H1 (cell line): ENCODE data around the gene BABAM2. TPM values are rescaled to one million over a fixed set of nuclear protein-coding genes. Genes with fewer than 3 reads are reported as not detected.

ENCODE experiments used
- NANOG ChIP-seq: IDR thresholded peaks from 2 replicates; pipeline ENCODE4 v1.6.1; 2011; ENCODE audit warnings: low read length, low read depth, mild to moderate bottlenecking, inconsistent platforms; ENCODE audit not compliant: insufficient read depth, poor library complexity, severe bottlenecking
- polyA plus RNA-seq, 7 experiments: library from polyadenylated mRNA; depleted of rRNA in 3 of 7; stranded (reverse) in 5 of 7; unstranded in 2 of 7; fragments of >200 nt in 5 of 7; fragments of 200-250 nt in 2 of 7; gene quantifications; 1 replicate in 5 of 7; 2 replicates in 1 of 7; 4 replicates in 1 of 7; pipeline versions ENCODE4 v1.2.1 to v1.2.3, GENCODE V29; 2011 to 2013; ENCODE audit warnings: missing spikeins in 2 of 7, mixed read lengths in 2 of 7
- total RNA-seq: library from RNA; stranded (reverse); fragmentation: NEBNext Ultra II Directional; extraction: Animal tissue kit (Norgen Biotek cat#: 25700); gene quantifications from 2 replicates; pipeline ENCODE4 v1.2.1, GENCODE V29; 2021
- TF ChIP-seq, protein P1 (sequence below): fragments of 300-600 bp; sonication (generic); IDR thresholded peaks from 2 replicates; pipeline ENCODE4 v1.7.1; 2012; ENCODE audit warnings: low read length, moderate library complexity, mild to moderate bottlenecking, inconsistent platforms; ENCODE audit not compliant: insufficient replicate concordance

BABAM2 gene
- total and polyA plus RNA-seq, 2 of the 8 experiments (the other 6 are each of a cell fraction or from before 2014, with no cell fraction given) = 15.8 to 20.9 TPM

DNA sequence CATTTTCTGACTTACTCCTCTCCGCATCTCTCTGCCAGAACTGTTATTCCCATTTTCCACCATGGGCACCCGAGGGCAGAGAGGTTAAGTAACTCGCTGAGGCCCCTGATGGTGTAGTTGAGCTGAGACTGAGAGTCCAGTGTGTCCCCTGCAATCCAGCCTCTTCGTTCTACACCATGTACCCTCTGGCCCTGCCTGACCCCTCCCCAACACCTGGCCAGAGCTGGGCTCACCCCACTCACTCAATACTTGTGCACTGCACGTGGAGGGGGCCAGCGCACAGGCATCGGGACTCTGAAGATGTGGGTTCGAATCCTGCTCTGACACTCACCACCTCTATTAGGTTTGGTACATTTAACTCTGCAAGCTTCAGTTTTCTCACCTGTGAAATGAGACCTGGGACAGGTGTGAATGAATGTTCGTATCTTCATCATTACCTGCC, 477.8 kb downstream of the BABAM2 start (continued):
- TF ChIP-seq, protein P1, sequence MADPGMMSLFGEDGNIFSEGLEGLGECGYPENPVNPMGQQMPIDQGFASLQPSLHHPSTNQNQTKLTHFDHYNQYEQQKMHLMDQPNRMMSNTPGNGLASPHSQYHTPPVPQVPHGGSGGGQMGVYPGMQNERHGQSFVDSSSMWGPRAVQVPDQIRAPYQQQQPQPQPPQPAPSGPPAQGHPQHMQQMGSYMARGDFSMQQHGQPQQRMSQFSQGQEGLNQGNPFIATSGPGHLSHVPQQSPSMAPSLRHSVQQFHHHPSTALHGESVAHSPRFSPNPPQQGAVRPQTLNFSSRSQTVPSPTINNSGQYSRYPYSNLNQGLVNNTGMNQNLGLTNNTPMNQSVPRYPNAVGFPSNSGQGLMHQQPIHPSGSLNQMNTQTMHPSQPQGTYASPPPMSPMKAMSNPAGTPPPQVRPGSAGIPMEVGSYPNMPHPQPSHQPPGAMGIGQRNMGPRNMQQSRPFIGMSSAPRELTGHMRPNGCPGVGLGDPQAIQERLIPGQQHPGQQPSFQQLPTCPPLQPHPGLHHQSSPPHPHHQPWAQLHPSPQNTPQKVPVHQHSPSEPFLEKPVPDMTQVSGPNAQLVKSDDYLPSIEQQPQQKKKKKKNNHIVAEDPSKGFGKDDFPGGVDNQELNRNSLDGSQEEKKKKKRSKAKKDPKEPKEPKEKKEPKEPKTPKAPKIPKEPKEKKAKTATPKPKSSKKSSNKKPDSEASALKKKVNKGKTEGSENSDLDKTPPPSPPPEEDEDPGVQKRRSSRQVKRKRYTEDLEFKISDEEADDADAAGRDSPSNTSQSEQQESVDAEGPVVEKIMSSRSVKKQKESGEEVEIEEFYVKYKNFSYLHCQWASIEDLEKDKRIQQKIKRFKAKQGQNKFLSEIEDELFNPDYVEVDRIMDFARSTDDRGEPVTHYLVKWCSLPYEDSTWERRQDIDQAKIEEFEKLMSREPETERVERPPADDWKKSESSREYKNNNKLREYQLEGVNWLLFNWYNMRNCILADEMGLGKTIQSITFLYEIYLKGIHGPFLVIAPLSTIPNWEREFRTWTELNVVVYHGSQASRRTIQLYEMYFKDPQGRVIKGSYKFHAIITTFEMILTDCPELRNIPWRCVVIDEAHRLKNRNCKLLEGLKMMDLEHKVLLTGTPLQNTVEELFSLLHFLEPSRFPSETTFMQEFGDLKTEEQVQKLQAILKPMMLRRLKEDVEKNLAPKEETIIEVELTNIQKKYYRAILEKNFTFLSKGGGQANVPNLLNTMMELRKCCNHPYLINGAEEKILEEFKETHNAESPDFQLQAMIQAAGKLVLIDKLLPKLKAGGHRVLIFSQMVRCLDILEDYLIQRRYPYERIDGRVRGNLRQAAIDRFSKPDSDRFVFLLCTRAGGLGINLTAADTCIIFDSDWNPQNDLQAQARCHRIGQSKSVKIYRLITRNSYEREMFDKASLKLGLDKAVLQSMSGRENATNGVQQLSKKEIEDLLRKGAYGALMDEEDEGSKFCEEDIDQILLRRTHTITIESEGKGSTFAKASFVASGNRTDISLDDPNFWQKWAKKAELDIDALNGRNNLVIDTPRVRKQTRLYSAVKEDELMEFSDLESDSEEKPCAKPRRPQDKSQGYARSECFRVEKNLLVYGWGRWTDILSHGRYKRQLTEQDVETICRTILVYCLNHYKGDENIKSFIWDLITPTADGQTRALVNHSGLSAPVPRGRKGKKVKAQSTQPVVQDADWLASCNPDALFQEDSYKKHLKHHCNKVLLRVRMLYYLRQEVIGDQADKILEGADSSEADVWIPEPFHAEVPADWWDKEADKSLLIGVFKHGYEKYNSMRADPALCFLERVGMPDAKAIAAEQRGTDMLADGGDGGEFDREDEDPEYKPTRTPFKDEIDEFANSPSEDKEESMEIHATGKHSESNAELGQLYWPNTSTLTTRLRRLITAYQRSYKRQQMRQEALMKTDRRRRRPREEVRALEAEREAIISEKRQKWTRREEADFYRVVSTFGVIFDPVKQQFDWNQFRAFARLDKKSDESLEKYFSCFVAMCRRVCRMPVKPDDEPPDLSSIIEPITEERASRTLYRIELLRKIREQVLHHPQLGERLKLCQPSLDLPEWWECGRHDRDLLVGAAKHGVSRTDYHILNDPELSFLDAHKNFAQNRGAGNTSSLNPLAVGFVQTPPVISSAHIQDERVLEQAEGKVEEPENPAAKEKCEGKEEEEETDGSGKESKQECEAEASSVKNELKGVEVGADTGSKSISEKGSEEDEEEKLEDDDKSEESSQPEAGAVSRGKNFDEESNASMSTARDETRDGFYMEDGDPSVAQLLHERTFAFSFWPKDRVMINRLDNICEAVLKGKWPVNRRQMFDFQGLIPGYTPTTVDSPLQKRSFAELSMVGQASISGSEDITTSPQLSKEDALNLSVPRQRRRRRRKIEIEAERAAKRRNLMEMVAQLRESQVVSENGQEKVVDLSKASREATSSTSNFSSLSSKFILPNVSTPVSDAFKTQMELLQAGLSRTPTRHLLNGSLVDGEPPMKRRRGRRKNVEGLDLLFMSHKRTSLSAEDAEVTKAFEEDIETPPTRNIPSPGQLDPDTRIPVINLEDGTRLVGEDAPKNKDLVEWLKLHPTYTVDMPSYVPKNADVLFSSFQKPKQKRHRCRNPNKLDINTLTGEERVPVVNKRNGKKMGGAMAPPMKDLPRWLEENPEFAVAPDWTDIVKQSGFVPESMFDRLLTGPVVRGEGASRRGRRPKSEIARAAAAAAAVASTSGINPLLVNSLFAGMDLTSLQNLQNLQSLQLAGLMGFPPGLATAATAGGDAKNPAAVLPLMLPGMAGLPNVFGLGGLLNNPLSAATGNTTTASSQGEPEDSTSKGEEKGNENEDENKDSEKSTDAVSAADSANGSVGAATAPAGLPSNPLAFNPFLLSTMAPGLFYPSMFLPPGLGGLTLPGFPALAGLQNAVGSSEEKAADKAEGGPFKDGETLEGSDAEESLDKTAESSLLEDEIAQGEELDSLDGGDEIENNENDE = no peak
- no peak for TF ChIP-seq NANOG
